GM12864 (cell line): ENCODE data around the gene B3GNT9.
"Not testable (repeated sequence)": the region's sequence is repeated elsewhere in the genome, so short reads cannot be mapped to it uniquely, and the experiment has no call there.

Experiments
- DNase-seq: peaks from one replicate; pipeline ENCODE4 v3.0.0-alpha.2; 2011; ENCODE audit warnings: low read depth
- H3K4me3 ChIP-seq: 2 replicates; pipeline ENCODE4 v1.5.1; 2011; ENCODE audit warnings: mild to moderate bottlenecking, low read depth, low read length, control low read depth
- TF ChIP-seq, protein P1 (sequence below): IDR thresholded peaks from 2 replicates; pipeline ENCODE4 v1.5.1; 2011; ENCODE audit warnings: low read depth, mild to moderate bottlenecking, moderate library complexity, low read length, control low read depth, inconsistent platforms; ENCODE audit errors: missing control alignments

Gene B3GNT9

DNA sequence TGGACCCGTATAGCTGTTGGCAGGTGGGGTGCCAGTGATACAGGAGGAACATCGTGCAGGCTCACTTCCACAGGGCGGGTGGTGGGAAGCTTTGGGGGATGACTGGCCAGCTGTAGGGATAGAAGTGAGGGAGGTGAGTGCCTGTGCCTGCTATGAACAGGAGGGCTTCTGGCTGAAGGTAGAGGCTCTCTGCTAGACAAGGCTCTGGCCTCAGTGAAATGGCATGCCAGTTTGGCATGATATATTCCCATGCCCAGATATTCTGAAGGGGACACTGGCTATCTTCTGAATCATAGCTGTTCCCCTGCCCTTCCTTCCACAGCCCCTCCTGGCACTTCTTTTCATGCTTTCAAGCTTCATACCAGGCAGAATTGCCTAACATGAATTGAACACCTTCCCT, 21.9 kb downstream of the B3GNT9 start:
- TF ChIP-seq, protein P1, sequence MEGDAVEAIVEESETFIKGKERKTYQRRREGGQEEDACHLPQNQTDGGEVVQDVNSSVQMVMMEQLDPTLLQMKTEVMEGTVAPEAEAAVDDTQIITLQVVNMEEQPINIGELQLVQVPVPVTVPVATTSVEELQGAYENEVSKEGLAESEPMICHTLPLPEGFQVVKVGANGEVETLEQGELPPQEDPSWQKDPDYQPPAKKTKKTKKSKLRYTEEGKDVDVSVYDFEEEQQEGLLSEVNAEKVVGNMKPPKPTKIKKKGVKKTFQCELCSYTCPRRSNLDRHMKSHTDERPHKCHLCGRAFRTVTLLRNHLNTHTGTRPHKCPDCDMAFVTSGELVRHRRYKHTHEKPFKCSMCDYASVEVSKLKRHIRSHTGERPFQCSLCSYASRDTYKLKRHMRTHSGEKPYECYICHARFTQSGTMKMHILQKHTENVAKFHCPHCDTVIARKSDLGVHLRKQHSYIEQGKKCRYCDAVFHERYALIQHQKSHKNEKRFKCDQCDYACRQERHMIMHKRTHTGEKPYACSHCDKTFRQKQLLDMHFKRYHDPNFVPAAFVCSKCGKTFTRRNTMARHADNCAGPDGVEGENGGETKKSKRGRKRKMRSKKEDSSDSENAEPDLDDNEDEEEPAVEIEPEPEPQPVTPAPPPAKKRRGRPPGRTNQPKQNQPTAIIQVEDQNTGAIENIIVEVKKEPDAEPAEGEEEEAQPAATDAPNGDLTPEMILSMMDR: no peak
- H3K4me3 ChIP-seq: no peak overlapping the region
- DNase-seq: no peak

DNA sequence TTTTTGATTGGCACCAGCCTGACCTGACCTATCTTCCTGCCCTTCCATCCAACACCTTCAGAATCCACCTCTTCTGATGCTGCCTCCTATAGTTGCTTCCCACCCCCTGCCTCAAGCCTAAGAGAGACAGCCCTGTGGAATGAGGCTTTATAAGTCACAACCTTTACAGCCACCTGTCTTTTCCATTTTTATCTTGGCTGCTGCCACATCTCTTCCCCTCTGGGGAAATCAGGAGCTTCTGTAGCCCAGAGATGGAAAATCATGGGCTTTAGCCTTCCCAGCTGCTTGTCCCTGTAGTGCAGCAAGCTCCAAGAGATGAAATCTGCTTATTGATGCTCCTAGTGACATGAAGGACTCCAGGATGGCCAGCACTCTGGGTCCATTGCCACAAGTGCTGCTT, 22.4 kb downstream of the B3GNT9 start:
- no peak overlapping the region for H3K4me3 ChIP-seq
- no peak for DNase-seq
- TF ChIP-seq, protein P1: no peak

DNA sequence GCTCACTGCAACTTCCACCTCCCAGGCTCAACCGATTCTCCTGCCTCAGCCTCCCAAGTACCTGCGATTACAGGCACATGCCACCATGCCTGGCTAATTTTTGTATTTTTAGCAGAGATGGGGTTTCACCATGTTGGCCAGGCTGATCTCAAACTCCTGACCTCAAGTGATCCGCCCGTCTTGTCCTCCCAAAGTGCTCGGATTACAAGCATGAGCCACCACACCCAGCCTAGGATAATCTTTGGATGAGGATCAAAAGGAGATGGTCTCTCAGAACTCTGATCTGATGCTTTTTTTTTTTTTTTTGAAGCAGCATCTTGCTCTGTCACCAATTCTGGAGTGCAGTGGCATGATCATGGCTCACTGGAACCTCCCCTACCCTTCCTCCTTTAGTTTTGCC, 28.0 kb downstream of the B3GNT9 start:
- not testable (repeated sequence) for DNase-seq, H3K4me3 ChIP-seq

DNA sequence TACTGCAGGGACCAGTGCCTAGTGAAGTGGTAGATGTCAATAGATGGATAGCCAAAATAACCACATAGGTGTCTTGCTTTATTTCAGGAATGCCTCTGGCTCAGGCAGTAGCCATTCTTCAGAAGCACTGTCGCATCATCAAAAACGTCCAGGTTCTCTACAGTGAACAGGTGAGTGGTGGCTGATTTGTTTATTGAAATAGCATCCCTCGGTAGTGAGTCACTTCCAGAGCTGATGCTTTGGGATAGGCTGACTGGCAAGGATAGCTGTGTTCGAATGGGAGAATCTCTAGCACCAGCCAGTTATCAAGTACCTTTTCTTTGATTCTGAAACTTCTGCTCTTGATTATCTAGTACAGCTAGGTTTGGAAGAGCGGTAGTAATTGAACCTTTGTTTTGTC, 30.8 kb downstream of the B3GNT9 start:
- TF ChIP-seq, protein P1: no peak
- no peak overlapping the region for H3K4me3 ChIP-seq
- no peak for DNase-seq

DNA sequence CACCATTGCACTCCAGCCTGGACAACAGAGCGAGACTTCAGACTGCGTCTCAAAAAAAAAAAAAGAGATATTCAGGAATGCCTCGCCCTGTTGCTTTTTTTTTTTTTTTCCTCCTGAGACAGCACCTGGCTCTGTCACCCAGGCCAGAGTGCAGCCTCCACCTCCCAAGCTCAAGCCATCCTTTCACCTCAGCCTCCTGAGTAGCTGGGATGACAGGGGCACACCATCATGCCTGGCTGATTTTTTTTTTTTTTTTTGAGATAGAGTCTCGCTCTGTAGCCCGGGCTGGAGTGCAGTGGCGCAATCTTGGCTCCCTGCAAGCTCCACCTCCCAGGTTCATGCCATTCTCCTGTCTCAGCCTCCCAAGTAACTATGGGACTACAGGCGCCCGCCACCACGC, 33.1 kb downstream of the B3GNT9 start:
- no peak overlapping the region for H3K4me3 ChIP-seq
- no peak for DNase-seq
- TF ChIP-seq, protein P1: no peak

DNA sequence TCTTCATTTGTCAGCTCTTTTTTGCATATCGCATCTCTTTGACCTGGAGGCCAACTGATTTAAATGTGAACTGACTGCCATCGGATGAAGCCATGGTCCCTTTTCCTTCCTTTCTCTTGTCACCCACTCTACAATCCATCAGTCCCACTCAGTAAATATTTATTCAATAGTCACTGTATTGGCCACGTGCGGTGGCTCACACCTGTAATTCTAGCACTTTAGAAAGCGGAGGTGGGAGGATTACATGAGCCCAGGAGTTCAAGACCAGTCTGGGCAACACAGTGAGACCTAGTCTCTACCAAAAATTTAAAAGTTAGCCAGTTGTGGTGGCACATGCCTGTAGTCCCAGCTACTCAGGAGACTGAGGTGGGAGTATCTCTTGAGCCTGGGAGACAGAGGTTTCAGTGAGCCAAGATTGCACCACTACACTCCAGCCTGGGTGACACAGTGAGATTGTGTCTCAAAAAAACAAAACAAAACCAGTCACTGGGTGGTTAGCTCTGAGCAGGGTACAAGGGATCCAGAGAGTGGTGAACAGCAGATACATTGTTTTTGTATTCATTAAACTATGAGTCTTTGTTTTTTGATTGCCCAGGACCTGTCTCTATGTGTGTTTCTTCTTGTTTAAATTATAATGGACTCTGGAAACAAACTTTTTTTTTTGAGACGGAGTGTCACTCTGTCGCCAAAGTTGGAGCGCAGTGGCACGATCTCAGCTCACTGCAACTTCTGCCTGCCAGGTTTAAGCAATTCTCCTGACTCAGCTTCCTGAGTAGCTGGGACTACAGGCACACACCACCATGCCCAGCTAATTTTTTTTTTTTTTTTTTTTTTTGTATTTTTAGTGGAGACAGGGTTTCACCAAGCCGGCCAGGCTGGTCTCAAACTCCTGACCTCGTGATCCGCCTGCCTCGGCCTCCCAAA, 34.1 kb downstream of the B3GNT9 start:
- TF ChIP-seq, protein P1: no peak
- no peak overlapping the region for H3K4me3 ChIP-seq
- no peak for DNase-seq

DNA sequence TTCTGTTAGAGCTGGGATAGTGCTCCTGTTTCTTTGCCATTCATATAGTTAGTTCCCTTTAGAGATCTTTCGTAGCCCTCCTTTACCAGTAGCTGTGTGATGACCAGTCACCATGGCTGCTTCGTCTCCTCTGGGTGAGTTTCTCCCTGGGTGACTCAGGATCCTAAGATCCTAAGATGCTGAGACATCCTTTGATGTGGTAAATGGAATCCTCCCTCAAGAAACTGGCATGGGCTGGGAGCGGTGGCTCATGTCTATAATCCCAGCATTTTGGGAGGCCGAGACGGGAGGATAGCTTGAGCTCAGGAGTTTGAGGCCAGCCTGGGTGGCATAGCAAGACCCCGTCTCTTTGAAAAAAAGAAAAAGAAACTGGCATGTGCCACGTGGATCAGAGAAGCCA, 35.2 kb downstream of the B3GNT9 start:
- DNase-seq: no peak
- TF ChIP-seq, protein P1: no peak
- H3K4me3 ChIP-seq: no peak overlapping the region
